Panc1 (cell line): ENCODE measurements around the gene NR1H3. TPM values are rescaled to one million over a fixed set of nuclear protein-coding genes. Genes with fewer than 3 reads are reported as not detected.

Experiments
- ATAC-seq: fragments of 200-7000 bp; cut with Tn5 transposase; 2 replicates; pipeline ENCODE4 v1.9.1; 2020; ENCODE audit warnings: mild to moderate bottlenecking, moderate library complexity
- BruUV-seq: library from RNA; stranded (reverse); fragments of 400-500 nt; replicated peaks from 2 replicates; lab custom pipeline; 2021; lab: Mats Ljungman, UMichigan
- CTCF ChIA-PET: fragments of 300-600 bp; sonication (Branson Sonifier 250); formaldehyde crosslinking; loops from one replicate; lab custom pipeline; 2022; ENCODE audit warnings: antibody characterized with exemption; lab: Charles Lee
- POLR2A ChIA-PET: fragments of 300-600 bp; sonication (Branson Sonifier 250); formaldehyde crosslinking; loops from one replicate; lab custom pipeline; 2022; ENCODE audit warnings: antibody characterized with exemption; lab: Charles Lee
- DNase-seq: peaks from one replicate; pipeline ENCODE4 v3.0.0-alpha.2; 2010; ENCODE audit warnings: low read depth, low spot score
- H3K27ac ChIP-seq: 2 replicates; pipeline ENCODE4 v1.5.1; 2011; ENCODE audit warnings: mild to moderate bottlenecking, low read length, inconsistent platforms
- H3K27me3 ChIP-seq: fragments of 200-500 bp; sonication (Bioruptor generic); 2 replicates; pipeline ENCODE4 v1.6.0; 2014; ENCODE audit warnings: low read length, inconsistent platforms; ENCODE audit not compliant: control insufficient read depth, insufficient read depth
- H3K36me3 ChIP-seq: fragments of 200-500 bp; sonication (Bioruptor generic); 2 replicates; pipeline ENCODE4 v1.5.1; 2014; ENCODE audit warnings: inconsistent platforms, mild to moderate bottlenecking, low read length, moderate library complexity; ENCODE audit not compliant: control insufficient read depth, insufficient read depth
- H3K4me1 ChIP-seq: 2 replicates; pipeline ENCODE4 v1.5.1; 2011; ENCODE audit warnings: inconsistent platforms, mild to moderate bottlenecking, low read length, moderate library complexity; ENCODE audit not compliant: control insufficient read depth, insufficient read depth
- H3K4me3 ChIP-seq, 2 experiments: 2 replicates each; pipeline ENCODE4 v1.5.1; 2011 to 2012; ENCODE audit warnings: low read depth in 2 of 2, low read length in 2 of 2, mild to moderate bottlenecking in 2 of 2, inconsistent platforms in 1 of 2, moderate library complexity in 1 of 2
- H3K9me3 ChIP-seq: fragments of 200-500 bp; sonication (Bioruptor generic); 2 replicates; pipeline ENCODE4 v1.5.1; 2014; ENCODE audit warnings: low read depth, mild to moderate bottlenecking, inconsistent platforms, low read length, moderate library complexity; ENCODE audit not compliant: control insufficient read depth, insufficient read depth
- POLR2AphosphoS5 ChIP-seq: IDR thresholded peaks from 2 replicates; pipeline ENCODE4 v1.6.1; 2012; ENCODE audit warnings: mild to moderate bottlenecking, low read depth, low read length, moderate library complexity
- SIN3A ChIP-seq: IDR thresholded peaks from 2 replicates; pipeline ENCODE4 v1.6.1; 2012; ENCODE audit warnings: low read depth, mild to moderate bottlenecking, low read length, moderate library complexity, borderline replicate concordance; ENCODE audit not compliant: insufficient read depth
- TCF7L2 ChIP-seq: IDR thresholded peaks from 2 replicates; pipeline ENCODE4 v1.6.1; 2011; ENCODE audit warnings: mild to moderate bottlenecking, low read depth, low read length, inconsistent platforms
- in situ Hi-C: cut with HindIII; loops from 2 replicates; pipeline ENCODE4 v1.10.0; 2016; ENCODE audit warnings: low sequenced_read_pairs, low pct_unique_long_range_greater_than_20kb
- intact Hi-C: fragments of 100-400 bp; cut with micrococcal nuclease; formaldehyde crosslinking; loops from one replicate; pipeline ENCODE4 v1.10.0; 2022; ENCODE audit not compliant: unreplicated experiment
- total RNA-seq: library from RNA; stranded (reverse); gene quantifications from one replicate; pipeline ENCODE4 v1.2.1, GENCODE V29; 2021; ENCODE audit not compliant: unreplicated experiment
- TF ChIP-seq, protein P1 (sequence below): fragments of 450-650 bp; IDR thresholded peaks from 2 replicates; pipeline ENCODE4 v1.5.1; 2017; ENCODE audit warnings: mild to moderate bottlenecking
- TF ChIP-seq, protein P2 (sequence below), 2 experiments: IDR thresholded peaks; 2 replicates each; pipeline ENCODE4 v1.6.1; 2011 to 2012; ENCODE audit warnings: low read depth in 2 of 2, control low read depth in 1 of 2, low read length in 1 of 2, mild to moderate bottlenecking in 1 of 2, moderate library complexity in 1 of 2; ENCODE audit not compliant: insufficient read depth in 1 of 2

The NR1H3 gene
- total RNA-seq, 1 experiment from 2014 or later, result 17.2 TPM

DNA sequence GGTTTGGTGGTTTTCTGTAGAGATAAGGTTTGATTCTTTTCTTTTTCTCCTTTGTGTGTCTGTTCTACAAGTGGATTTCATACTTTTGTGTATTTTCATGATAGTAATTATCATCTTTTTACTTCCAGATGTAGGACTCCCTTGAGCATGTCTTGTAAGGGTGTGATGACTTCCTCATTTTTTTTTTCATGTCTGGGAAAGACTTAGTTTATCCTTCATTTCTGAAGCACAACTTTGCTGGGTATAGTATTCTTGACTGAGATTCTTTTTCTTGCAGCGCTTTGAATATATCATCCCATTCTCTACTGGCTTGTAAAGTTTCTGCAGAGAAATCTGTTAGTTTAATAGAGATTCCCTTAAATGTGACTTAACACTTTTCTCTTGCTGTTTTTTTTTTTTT, 45.1 kb downstream of the NR1H3 start:
- peaks cover 2% of the 10 kb centered on the region; the same call in 1 of the 2 replicates for H3K36me3 ChIP-seq
- no peaks in the 10 kb centered on the region for H3K27me3 ChIP-seq
- intact Hi-C loops (no loop called here), in situ Hi-C loops (no loop called here)
- BruUV-seq, result no TSS peak
- no peak overlapping the region for H3K4me3 ChIP-seq
- TF ChIP-seq POLR2AphosphoS5 (no peak), SIN3A (no peak)
- TF ChIP-seq, protein P1, sequence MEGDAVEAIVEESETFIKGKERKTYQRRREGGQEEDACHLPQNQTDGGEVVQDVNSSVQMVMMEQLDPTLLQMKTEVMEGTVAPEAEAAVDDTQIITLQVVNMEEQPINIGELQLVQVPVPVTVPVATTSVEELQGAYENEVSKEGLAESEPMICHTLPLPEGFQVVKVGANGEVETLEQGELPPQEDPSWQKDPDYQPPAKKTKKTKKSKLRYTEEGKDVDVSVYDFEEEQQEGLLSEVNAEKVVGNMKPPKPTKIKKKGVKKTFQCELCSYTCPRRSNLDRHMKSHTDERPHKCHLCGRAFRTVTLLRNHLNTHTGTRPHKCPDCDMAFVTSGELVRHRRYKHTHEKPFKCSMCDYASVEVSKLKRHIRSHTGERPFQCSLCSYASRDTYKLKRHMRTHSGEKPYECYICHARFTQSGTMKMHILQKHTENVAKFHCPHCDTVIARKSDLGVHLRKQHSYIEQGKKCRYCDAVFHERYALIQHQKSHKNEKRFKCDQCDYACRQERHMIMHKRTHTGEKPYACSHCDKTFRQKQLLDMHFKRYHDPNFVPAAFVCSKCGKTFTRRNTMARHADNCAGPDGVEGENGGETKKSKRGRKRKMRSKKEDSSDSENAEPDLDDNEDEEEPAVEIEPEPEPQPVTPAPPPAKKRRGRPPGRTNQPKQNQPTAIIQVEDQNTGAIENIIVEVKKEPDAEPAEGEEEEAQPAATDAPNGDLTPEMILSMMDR, result no peak
- no peak for ATAC-seq
- H3K9me3 ChIP-seq, result no peaks in the 10 kb centered on the region
- ChIA-PET POLR2A (no interaction called here), CTCF (interaction anchor here (0.6 kb wide), 1 partner anchor 45 kb away, joined by 3 read pairs; the partner anchor contains the start of gene NR1H3)
- no peak overlapping the region for H3K27ac ChIP-seq
- no peak for DNase-seq
- H3K4me1 ChIP-seq, result no peaks in the 10 kb centered on the region

- intact Hi-C loops, result no loop called here
- in situ Hi-C loops, result no loop called here
- ChIA-PET CTCF (no interaction called here), POLR2A (interaction anchor here (0.6 kb wide), 1 partner anchor 67 kb away, joined by 6 read pairs; no protein-coding TSS in a partner anchor)
- Histone ChIP-seq H3K27ac (no peak overlapping the region), H3K9me3 (no peaks in the 10 kb centered on the region), H3K4me1 (no peaks in the 10 kb centered on the region), H3K27me3 (no peaks in the 10 kb centered on the region), H3K4me3 (no peak overlapping the region), H3K36me3 (peaks cover 2% of the 10 kb centered on the region; the same call in 1 of the 2 replicates)
- TF ChIP-seq POLR2AphosphoS5, result no peak
- no peak for TF ChIP-seq SIN3A
- no peak for TF ChIP-seq TCF7L2
- TF ChIP-seq, protein P2, sequence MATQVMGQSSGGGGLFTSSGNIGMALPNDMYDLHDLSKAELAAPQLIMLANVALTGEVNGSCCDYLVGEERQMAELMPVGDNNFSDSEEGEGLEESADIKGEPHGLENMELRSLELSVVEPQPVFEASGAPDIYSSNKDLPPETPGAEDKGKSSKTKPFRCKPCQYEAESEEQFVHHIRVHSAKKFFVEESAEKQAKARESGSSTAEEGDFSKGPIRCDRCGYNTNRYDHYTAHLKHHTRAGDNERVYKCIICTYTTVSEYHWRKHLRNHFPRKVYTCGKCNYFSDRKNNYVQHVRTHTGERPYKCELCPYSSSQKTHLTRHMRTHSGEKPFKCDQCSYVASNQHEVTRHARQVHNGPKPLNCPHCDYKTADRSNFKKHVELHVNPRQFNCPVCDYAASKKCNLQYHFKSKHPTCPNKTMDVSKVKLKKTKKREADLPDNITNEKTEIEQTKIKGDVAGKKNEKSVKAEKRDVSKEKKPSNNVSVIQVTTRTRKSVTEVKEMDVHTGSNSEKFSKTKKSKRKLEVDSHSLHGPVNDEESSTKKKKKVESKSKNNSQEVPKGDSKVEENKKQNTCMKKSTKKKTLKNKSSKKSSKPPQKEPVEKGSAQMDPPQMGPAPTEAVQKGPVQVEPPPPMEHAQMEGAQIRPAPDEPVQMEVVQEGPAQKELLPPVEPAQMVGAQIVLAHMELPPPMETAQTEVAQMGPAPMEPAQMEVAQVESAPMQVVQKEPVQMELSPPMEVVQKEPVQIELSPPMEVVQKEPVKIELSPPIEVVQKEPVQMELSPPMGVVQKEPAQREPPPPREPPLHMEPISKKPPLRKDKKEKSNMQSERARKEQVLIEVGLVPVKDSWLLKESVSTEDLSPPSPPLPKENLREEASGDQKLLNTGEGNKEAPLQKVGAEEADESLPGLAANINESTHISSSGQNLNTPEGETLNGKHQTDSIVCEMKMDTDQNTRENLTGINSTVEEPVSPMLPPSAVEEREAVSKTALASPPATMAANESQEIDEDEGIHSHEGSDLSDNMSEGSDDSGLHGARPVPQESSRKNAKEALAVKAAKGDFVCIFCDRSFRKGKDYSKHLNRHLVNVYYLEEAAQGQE (IDR thresholded peaks at IDR 0.05; ENCODE audit: insufficient read depth in 1 of 2, low read depth in 2 of 2, low read length in 1 of 2), result no peak
- TF ChIP-seq, protein P1, result no peak
- no peak for DNase-seq
- no TSS peak for BruUV-seq
- 0 out of 2 replicates have a peak, but pooled peaks have one; percentile 26 for ATAC-seq
Observed at GRCh38 chr11:47305734-47306483, 48.1 kb downstream of the NR1H3 start.
